Neuronal stem cell (in vitro differentiated cells): ENCODE measurements around the gene PEX5L.
"Not testable (repeated sequence)": the region's sequence is repeated elsewhere in the genome, so short reads cannot be mapped to it uniquely, and the experiment has no call there.

Experiments used
- DNase-seq: peaks from one replicate; pipeline ENCODE4 v3.0.0-alpha.2; 2013; ENCODE audit warnings: low spot score
- H2AFZ ChIP-seq: one replicate; pipeline ENCODE4 v1.6.1; 2013; ENCODE audit warnings: mild to moderate bottlenecking, low read length, inconsistent platforms
- H2AK5ac ChIP-seq: 2 replicates; pipeline ENCODE4 v1.6.1; 2013; ENCODE audit warnings: low read depth, mild to moderate bottlenecking, inconsistent platforms, low read length, moderate library complexity, mixed read lengths
- H2BK120ac ChIP-seq: 2 replicates; pipeline ENCODE4 v1.6.1; 2013; ENCODE audit warnings: low read depth, mild to moderate bottlenecking, inconsistent platforms, low read length, moderate library complexity, mixed read lengths
- H2BK12ac ChIP-seq: one replicate; pipeline ENCODE4 v1.6.1; 2013; ENCODE audit warnings: low read length, inconsistent platforms
- H2BK15ac ChIP-seq: 2 replicates; pipeline ENCODE4 v1.6.1; 2013; ENCODE audit warnings: mild to moderate bottlenecking, low read length, inconsistent platforms, mixed read lengths
- H2BK5ac ChIP-seq: one replicate; pipeline ENCODE4 v1.6.1; 2013; ENCODE audit warnings: inconsistent platforms, mild to moderate bottlenecking, low read length, moderate library complexity
- H3K14ac ChIP-seq: one replicate; pipeline ENCODE4 v1.6.1; 2013; ENCODE audit warnings: low read length, inconsistent platforms
- H3K18ac ChIP-seq: 2 replicates; pipeline ENCODE4 v1.6.1; 2013; ENCODE audit warnings: low read length, inconsistent platforms
- H3K23ac ChIP-seq: 2 replicates; pipeline ENCODE4 v1.6.1; 2013; ENCODE audit warnings: low read depth, mild to moderate bottlenecking, mixed read lengths, low read length, inconsistent platforms; ENCODE audit not compliant: poor library complexity
- H3K27ac ChIP-seq: replicated peaks from 3 replicates; pipeline ENCODE4 v1.5.1; 2013; ENCODE audit warnings: low read length, inconsistent platforms
- H3K27me3 ChIP-seq, 3 experiments: 2 replicates each; pipeline ENCODE4 v1.6.1; 2013; ENCODE audit warnings: low read length in 3 of 3, mild to moderate bottlenecking in 2 of 3, inconsistent platforms in 1 of 3, low read depth in 1 of 3, mixed read lengths in 1 of 3, moderate library complexity in 1 of 3; ENCODE audit not compliant: control insufficient read depth in 3 of 3, insufficient read depth in 3 of 3
- H3K36me3 ChIP-seq, 2 donors: replicated peaks in 1 of 2; 2 replicates each; pipeline ENCODE4 v1.6.1; 2013; ENCODE audit warnings: low read length in 2 of 2; ENCODE audit not compliant: control insufficient read depth in 2 of 2, insufficient read depth in 2 of 2
- H3K4ac ChIP-seq: 2 replicates; pipeline ENCODE4 v1.6.1; 2013; ENCODE audit warnings: inconsistent platforms, mild to moderate bottlenecking, low read length, moderate library complexity
- H3K4me1 ChIP-seq, 2 donors: 1 replicate in 1 of 2; 2 replicates in 1 of 2; pipeline ENCODE4 v1.6.1; 2013; ENCODE audit warnings: low read length in 2 of 2, low read depth in 1 of 2; ENCODE audit not compliant: control insufficient read depth in 2 of 2, insufficient read depth in 1 of 2
- H3K4me2 ChIP-seq: one replicate; pipeline ENCODE4 v1.6.1; 2013; ENCODE audit warnings: mild to moderate bottlenecking, low read length, inconsistent platforms; ENCODE audit not compliant: insufficient read depth, poor library complexity, severe bottlenecking
- H3K4me3 ChIP-seq, 2 donors: 2 replicates each; pipeline ENCODE4 v1.5.1; 2013; ENCODE audit warnings: low read length in 2 of 2, mild to moderate bottlenecking in 2 of 2, inconsistent platforms in 1 of 2, moderate library complexity in 1 of 2
- H3K79me1 ChIP-seq: one replicate; pipeline ENCODE4 v1.6.1; 2013; ENCODE audit warnings: low read depth, mild to moderate bottlenecking, inconsistent platforms, low read length, moderate library complexity
- H3K9ac ChIP-seq: one replicate; pipeline ENCODE4 v1.6.1; 2013; ENCODE audit warnings: mild to moderate bottlenecking, low read depth, low read length, inconsistent platforms; ENCODE audit not compliant: poor library complexity
- H3K9me3 ChIP-seq, 2 donors: replicated peaks in 1 of 2; 2 replicates each; pipeline versions ENCODE3 to v1.6.1; 2013; ENCODE audit warnings: low read length in 2 of 2, mild to moderate bottlenecking in 2 of 2, inconsistent platforms in 1 of 2, low read depth in 1 of 2, mixed read lengths in 1 of 2, moderate library complexity in 1 of 2; ENCODE audit not compliant: control insufficient read depth in 2 of 2, insufficient read depth in 1 of 2
- H4K8ac ChIP-seq: one replicate; pipeline ENCODE4 v1.6.1; 2013; ENCODE audit warnings: low read depth, mild to moderate bottlenecking, inconsistent platforms, low read length, moderate library complexity
- H4K91ac ChIP-seq: one replicate; pipeline ENCODE4 v1.6.1; 2013; ENCODE audit warnings: low read length, low read depth, mild to moderate bottlenecking, inconsistent platforms; ENCODE audit not compliant: poor library complexity
- WGBS, 2 donors: extraction: QIAGEN DNeasy Blood & Tissue Kit; methylation state at CpG; one replicate each; pipeline ENCODE4 v1.1.7; 2013; ENCODE audit warnings: missing lambda C conversion rate in 2 of 2, mixed read lengths in 1 of 2; ENCODE audit not compliant: insufficient read length in 2 of 2, insufficient replicate concordance in 1 of 2; ENCODE audit errors: extremely low coverage in 2 of 2; 5-methylcytosine and 5-hydroxymethylcytosine counted together

Gene PEX5L

DNA sequence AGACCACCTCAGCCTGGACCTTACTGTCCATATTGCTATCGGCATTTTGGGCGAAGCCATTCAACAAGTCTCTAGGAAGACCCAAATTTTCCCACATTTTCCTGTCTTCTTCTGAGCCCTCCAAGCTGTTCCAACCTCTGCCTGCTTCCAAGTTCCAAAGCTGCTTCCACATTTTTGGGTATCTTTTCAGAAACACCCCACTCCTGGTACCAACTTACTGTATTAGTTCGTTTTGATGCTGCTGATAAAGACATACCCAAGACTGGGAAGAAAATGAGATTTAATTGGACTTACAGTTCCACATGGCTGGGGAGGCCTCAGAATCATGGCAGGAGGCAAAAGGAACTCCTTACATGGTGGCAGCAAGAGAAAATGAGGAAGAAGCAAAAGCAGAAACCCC, 28.4 kb downstream of the PEX5L start:
- H3K4ac ChIP-seq, H3K36me3 ChIP-seq, H2BK120ac ChIP-seq, H3K27ac ChIP-seq, H3K4me3 ChIP-seq, H3K23ac ChIP-seq, H2BK15ac ChIP-seq, DNase-seq, H3K14ac ChIP-seq, H4K8ac ChIP-seq, H3K4me2 ChIP-seq, H4K91ac ChIP-seq, H2BK5ac ChIP-seq, H3K79me1 ChIP-seq, H3K9me3 ChIP-seq, H3K4me1 ChIP-seq, H3K27me3 ChIP-seq, H2AFZ ChIP-seq, H3K18ac ChIP-seq, H2AK5ac ChIP-seq, H3K9ac ChIP-seq, H2BK12ac ChIP-seq: not testable (repeated sequence)
- no CpG with 5 or more reads among the region's 3 CpGs for WGBS, 2 donors

DNA sequence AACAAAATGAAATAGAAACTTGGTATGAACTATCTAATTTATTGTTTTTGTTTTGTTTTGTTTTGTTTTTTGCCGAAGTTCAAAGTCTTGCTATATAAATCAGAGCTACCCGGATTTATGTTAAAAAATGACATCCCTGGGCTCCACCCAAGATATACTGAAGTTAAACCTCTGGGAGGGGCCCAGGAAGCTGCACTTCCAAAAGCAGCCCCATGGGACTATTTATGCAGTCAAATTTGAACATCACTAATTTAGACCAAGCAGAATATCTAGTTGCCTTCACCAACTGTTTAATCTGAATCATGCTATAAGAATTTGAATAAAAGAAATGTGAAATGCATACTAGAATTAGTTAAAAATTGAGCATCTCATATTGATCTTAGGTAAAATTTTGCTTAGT, 32.2 kb downstream of the PEX5L start:
- Histone ChIP-seq H3K4me1 (no peaks in the 10 kb centered on the region), H3K14ac (no peak overlapping the region), H2BK12ac (no peak overlapping the region), H2BK15ac (no peak overlapping the region), H3K4me3 (no peak overlapping the region), H4K8ac (no peak overlapping the region), H3K18ac (no peak overlapping the region), H2AFZ (no peak overlapping the region), H4K91ac (no peak overlapping the region), H3K27me3 (no peaks in the 10 kb centered on the region), H3K4ac (no peak overlapping the region), H3K9me3 (peaks cover 0 to 2% of the 10 kb centered on the region in 2 donors), H2AK5ac (no peak overlapping the region), H3K4me2 (no peak overlapping the region), H2BK5ac (no peak overlapping the region), H3K27ac (no peak overlapping the region), H2BK120ac (no peak overlapping the region), H3K23ac (no peak overlapping the region), H3K9ac (no peak overlapping the region), H3K79me1 (no peaks in the 10 kb centered on the region), H3K36me3 (no peaks in the 10 kb centered on the region)
- WGBS, 2 donors, result no CpG with 5 or more reads among the region's 2 CpGs
- DNase-seq, result no peak

DNA sequence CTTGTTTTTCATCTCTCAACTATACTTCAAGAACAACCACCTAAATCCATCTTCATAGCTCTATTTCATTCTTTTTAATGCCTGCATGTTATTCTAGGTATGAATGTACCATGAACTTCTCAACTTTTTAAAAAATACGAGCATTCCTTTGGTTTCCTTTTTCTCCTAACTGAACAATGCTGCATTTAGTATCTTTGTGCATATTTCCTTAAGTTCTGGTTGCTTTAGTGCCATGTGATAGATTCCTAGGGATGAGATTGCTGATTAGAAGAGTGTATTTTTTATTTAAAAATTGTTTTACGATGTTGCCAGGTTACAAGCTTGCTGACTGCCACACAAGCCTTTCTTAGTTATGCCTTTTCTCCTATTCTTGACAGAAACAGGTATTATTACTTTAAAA, 34.7 kb downstream of the PEX5L start:
- Histone ChIP-seq H3K79me1 (no peaks in the 10 kb centered on the region), H3K9me3 (no peaks in the 10 kb centered on the region), H2BK120ac (no peak overlapping the region), H2BK12ac (no peak overlapping the region), H3K4me1 (no peaks in the 10 kb centered on the region), H3K9ac (no peak overlapping the region), H3K27ac (no peak overlapping the region), H3K4ac (no peak overlapping the region), H3K27me3 (no peaks in the 10 kb centered on the region), H2AFZ (no peak overlapping the region), H4K8ac (no peak overlapping the region), H2BK5ac (no peak overlapping the region), H3K18ac (no peak overlapping the region), H3K4me2 (no peak overlapping the region), H2BK15ac (no peak overlapping the region), H4K91ac (no peak overlapping the region), H2AK5ac (no peak overlapping the region), H3K23ac (no peak overlapping the region), H3K36me3 (no peaks in the 10 kb centered on the region), H3K14ac (no peak overlapping the region), H3K4me3 (no peak overlapping the region)
- no CpG with 5 or more reads among the region's 2 CpGs for WGBS, 2 donors
- no peak for DNase-seq

DNA sequence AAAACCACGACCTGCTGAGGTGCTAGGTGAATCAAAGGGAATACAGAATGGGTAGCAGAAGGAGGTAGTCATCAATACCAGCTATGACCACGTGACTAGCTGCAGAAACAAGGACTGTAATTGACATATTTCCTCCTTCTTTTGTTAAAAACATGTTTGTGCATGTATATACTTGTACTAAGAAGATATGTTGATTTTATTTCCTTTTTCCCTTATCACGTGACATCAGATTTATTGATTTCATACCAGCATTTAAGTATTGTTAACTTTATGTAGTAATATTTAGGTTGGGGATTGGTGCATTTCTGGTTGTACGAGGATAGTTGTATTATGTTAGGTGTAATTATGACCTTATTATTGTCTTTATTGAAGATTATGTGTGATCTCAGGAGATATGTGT, 36.2 kb downstream of the PEX5L start:
- Histone ChIP-seq H2BK5ac (no peak overlapping the region), H3K9ac (no peak overlapping the region), H3K23ac (no peak overlapping the region), H2AK5ac (no peak overlapping the region), H2AFZ (no peak overlapping the region), H4K8ac (no peak overlapping the region), H3K27ac (no peak overlapping the region), H3K4me2 (no peak overlapping the region), H3K4me1 (no peaks in the 10 kb centered on the region), H2BK12ac (no peak overlapping the region), H3K36me3 (no peaks in the 10 kb centered on the region), H4K91ac (no peak overlapping the region), H2BK15ac (no peak overlapping the region), H3K79me1 (no peaks in the 10 kb centered on the region), H3K14ac (no peak overlapping the region), H3K18ac (no peak overlapping the region), H2BK120ac (no peak overlapping the region), H3K27me3 (no peaks in the 10 kb centered on the region), H3K9me3 (no peaks in the 10 kb centered on the region), H3K4ac (no peak overlapping the region), H3K4me3 (no peak overlapping the region)
- DNase-seq, result no peak
- no CpG with 5 or more reads among the region's 4 CpGs for WGBS, 2 donors
